SU-DHL-6 (cell line): ENCODE measurements around the gene CRIM1.

Source experiments
- EZH2phosphoT487 ChIP-seq: fragments of 200-600 bp; sonication (generic), shearing (Covaris generic); conservative IDR thresholded peaks from 2 replicates; pipeline ENCODE4 v1.6.1; 2018; ENCODE audit warnings: mild to moderate bottlenecking, antibody characterized with exemption, low read length, moderate library complexity, mixed read lengths
- TF ChIP-seq, protein P1 (sequence below): fragments of 200-600 bp; sonication (generic); IDR thresholded peaks from one replicate; pipeline ENCODE4 v1.5.1; 2017; ENCODE audit warnings: antibody characterized with exemption, mild to moderate bottlenecking, low read length, moderate library complexity; ENCODE audit not compliant: insufficient read depth, poor library complexity, severe bottlenecking

GRCh38 chr2:36482576-36483214, 127.1 kb downstream of the CRIM1 start:
- TF ChIP-seq, protein P1, sequence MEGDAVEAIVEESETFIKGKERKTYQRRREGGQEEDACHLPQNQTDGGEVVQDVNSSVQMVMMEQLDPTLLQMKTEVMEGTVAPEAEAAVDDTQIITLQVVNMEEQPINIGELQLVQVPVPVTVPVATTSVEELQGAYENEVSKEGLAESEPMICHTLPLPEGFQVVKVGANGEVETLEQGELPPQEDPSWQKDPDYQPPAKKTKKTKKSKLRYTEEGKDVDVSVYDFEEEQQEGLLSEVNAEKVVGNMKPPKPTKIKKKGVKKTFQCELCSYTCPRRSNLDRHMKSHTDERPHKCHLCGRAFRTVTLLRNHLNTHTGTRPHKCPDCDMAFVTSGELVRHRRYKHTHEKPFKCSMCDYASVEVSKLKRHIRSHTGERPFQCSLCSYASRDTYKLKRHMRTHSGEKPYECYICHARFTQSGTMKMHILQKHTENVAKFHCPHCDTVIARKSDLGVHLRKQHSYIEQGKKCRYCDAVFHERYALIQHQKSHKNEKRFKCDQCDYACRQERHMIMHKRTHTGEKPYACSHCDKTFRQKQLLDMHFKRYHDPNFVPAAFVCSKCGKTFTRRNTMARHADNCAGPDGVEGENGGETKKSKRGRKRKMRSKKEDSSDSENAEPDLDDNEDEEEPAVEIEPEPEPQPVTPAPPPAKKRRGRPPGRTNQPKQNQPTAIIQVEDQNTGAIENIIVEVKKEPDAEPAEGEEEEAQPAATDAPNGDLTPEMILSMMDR: no peak
- no peak for TF ChIP-seq EZH2phosphoT487
